ENCODE results near the gene SECISBP2L.

- no peak for TF ChIP-seq POLR2A (IDR thresholded peaks at IDR 0.05)
- TF ChIP-seq CTCF (IDR thresholded peaks at IDR 0.05 in 4 of 5, conservative IDR thresholded peaks at IDR 0.05 in 1 of 5) = no peak
Measured at GRCh38 chr15:49094923-49095322, 48.7 kb upstream of the SECISBP2L start.

All from gastrocnemius medialis (tissue), 4 donors.